ENCODE results near the gene GTF3C5. TPM values are rescaled to one million over a fixed set of nuclear protein-coding genes. Genes with fewer than 3 reads are reported as not detected.

Gene GTF3C5
- total RNA-seq, 1 experiment from 2014 or later: 79.6 TPM

- POLR2A ChIA-PET (ENCODE audit: unreplicated experiment): interaction anchor here (0.6 to 0.7 kb wide), 2 partner anchors 104 to 262 kb away, joined by 3 to 5 read pairs; no protein-coding TSS in a partner anchor
- no peaks in the 10 kb centered on the region for H3K27me3 ChIP-seq (ENCODE audit: insufficient read depth, low read depth)
- peak overlapping the region; percentile 36; the same call in 1 of the 2 replicates for H3K27ac ChIP-seq
- CTCF ChIA-PET: interaction anchor here (0.6 to 1.2 kb wide), 2 partner anchors 129 to 453 kb away, joined by 3 read pairs; no protein-coding TSS in a partner anchor
- TF ChIP-seq EZH2 (IDR thresholded peaks at IDR 0.05; ENCODE audit: low read depth): no peak
- TF ChIP-seq, protein P1, sequence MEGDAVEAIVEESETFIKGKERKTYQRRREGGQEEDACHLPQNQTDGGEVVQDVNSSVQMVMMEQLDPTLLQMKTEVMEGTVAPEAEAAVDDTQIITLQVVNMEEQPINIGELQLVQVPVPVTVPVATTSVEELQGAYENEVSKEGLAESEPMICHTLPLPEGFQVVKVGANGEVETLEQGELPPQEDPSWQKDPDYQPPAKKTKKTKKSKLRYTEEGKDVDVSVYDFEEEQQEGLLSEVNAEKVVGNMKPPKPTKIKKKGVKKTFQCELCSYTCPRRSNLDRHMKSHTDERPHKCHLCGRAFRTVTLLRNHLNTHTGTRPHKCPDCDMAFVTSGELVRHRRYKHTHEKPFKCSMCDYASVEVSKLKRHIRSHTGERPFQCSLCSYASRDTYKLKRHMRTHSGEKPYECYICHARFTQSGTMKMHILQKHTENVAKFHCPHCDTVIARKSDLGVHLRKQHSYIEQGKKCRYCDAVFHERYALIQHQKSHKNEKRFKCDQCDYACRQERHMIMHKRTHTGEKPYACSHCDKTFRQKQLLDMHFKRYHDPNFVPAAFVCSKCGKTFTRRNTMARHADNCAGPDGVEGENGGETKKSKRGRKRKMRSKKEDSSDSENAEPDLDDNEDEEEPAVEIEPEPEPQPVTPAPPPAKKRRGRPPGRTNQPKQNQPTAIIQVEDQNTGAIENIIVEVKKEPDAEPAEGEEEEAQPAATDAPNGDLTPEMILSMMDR (conservative IDR thresholded peaks at IDR 0.05): no peak
- H4K20me1 ChIP-seq (ENCODE audit: insufficient read depth): peaks cover 18% of the 10 kb centered on the region
- H3F3A ChIP-seq (ENCODE audit: insufficient read depth, low read depth): peaks cover 19% of the 10 kb centered on the region; the same call in 1 of the 2 replicates
- intact Hi-C loops (cut with micrococcal nuclease; ENCODE audit: unreplicated experiment): loop anchor here (5.0 kb wide), 2 partner anchors 71 to 306 kb away; partner anchors contain the start of gene SURF6
- peaks cover 65% of the 10 kb centered on the region for H3K79me2 ChIP-seq (ENCODE audit: low read depth)
- DNase-seq: peak in 1 of 2 experiments; percentile 5
- no peaks in the 10 kb centered on the region for H3K9me3 ChIP-seq (ENCODE audit: insufficient read depth, low read depth)
- peak overlapping the region; percentile 74 for H3K4me2 ChIP-seq
- H3K36me3 ChIP-seq (ENCODE audit: low read depth): 0 out of 2 replicates have a peak, but pooled peaks cover 12% of the 10 kb centered on the region
- H3K4me1 ChIP-seq (replicated peaks; ENCODE audit: insufficient read depth): peaks cover 25% of the 10 kb centered on the region
- H2AFZ ChIP-seq: peak overlapping the region; percentile 88; the same call in 1 of the 2 replicates
- no TSS peak for BruUV-seq (replicated peaks)
- no peaks in the 10 kb centered on the region for H3K9me2 ChIP-seq (ENCODE audit: insufficient read depth)
- peak overlapping the region; percentile 76 for H3K4me3 ChIP-seq
Measured at GRCh38 chr9:133031496-133031911, 707 bp downstream of the GTF3C5 start.

- intact Hi-C loops (cut with micrococcal nuclease; ENCODE audit: unreplicated experiment): loop anchor here (5.0 kb wide), 2 partner anchors 70 to 305 kb away; partner anchors contain the start of gene SURF6
- Histone ChIP-seq H3K9me3 (ENCODE audit: insufficient read depth, low read depth) (no peaks in the 10 kb centered on the region), H3K36me3 (ENCODE audit: low read depth) (0 out of 2 replicates have a peak, but pooled peaks cover 12% of the 10 kb centered on the region), H2AFZ (no peak overlapping the region), H3K4me1 (replicated peaks; ENCODE audit: insufficient read depth) (peaks cover 25% of the 10 kb centered on the region), H4K20me1 (ENCODE audit: insufficient read depth) (peaks cover 25% of the 10 kb centered on the region), H3K4me3 (peak overlapping the region; percentile 76; the same call in 1 of the 2 replicates), H3F3A (ENCODE audit: insufficient read depth, low read depth) (peaks cover 18% of the 10 kb centered on the region; the same call in 1 of the 2 replicates), H3K4me2 (peak overlapping the region; percentile 74), H3K79me2 (ENCODE audit: low read depth) (peaks cover 72% of the 10 kb centered on the region), H3K27me3 (ENCODE audit: insufficient read depth, low read depth) (no peaks in the 10 kb centered on the region), H3K27ac (no peak overlapping the region), H3K9me2 (ENCODE audit: insufficient read depth) (no peaks in the 10 kb centered on the region)
- no peak for DNase-seq
- no TSS peak for BruUV-seq (replicated peaks)
- TF ChIP-seq, protein P1 (conservative IDR thresholded peaks at IDR 0.05): no peak
- no peak for TF ChIP-seq EZH2 (IDR thresholded peaks at IDR 0.05; ENCODE audit: low read depth)
- CTCF ChIA-PET: no interaction called here
- POLR2A ChIA-PET (ENCODE audit: unreplicated experiment): no interaction called here
Measured at GRCh38 chr9:133032171-133032570, 1.4 kb downstream of the GTF3C5 start.

DNA sequence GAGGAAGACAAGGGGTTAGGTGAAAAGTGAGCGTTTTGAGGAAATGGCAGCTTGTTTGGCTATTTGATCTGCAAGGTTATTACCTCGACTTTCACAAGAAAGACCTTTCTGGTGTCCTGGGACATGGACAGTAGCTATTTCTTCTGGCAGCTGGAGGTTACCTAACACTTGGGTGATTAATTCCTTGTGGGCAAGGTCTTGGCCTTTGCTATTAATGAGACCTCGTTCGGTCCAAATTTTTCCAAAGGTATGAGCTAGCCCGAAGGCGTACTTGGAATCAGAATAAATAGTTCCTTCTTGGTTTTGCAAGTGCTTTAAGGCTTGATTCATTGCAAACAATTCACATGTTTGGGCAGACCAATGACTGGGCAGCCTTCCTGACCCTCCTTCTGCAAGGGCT lies 4.9 kb downstream of the GTF3C5 start:
- 0 out of 2 replicates have a peak, but pooled peaks cover 12% of the 10 kb centered on the region for H3K36me3 ChIP-seq (ENCODE audit: low read depth)
- intact Hi-C loops (cut with micrococcal nuclease; ENCODE audit: unreplicated experiment): no loop called here
- H4K20me1 ChIP-seq (ENCODE audit: insufficient read depth): peaks cover 44% of the 10 kb centered on the region
- H3K9me3 ChIP-seq (ENCODE audit: insufficient read depth, low read depth): no peaks in the 10 kb centered on the region
- TF ChIP-seq, protein P1 (conservative IDR thresholded peaks at IDR 0.05): no peak
- TF ChIP-seq EZH2 (IDR thresholded peaks at IDR 0.05; ENCODE audit: low read depth): no peak
- POLR2A ChIA-PET (ENCODE audit: unreplicated experiment): interaction anchor here (0.6 kb wide), 1 partner anchor 382 kb away, joined by 22 read pairs; no protein-coding TSS in a partner anchor
- BruUV-seq (replicated peaks): no TSS peak
- H3K27ac ChIP-seq: no peak overlapping the region
- peak in 1 of 2 experiments; percentile 54 for DNase-seq
- H3K79me2 ChIP-seq (ENCODE audit: low read depth): peaks cover 82% of the 10 kb centered on the region
- no peaks in the 10 kb centered on the region for H3K9me2 ChIP-seq (ENCODE audit: insufficient read depth)
- H3K27me3 ChIP-seq (ENCODE audit: insufficient read depth, low read depth): no peaks in the 10 kb centered on the region
- H3K4me2 ChIP-seq: no peak overlapping the region
- CTCF ChIA-PET: no interaction called here
- no peak overlapping the region for H2AFZ ChIP-seq
- H3K4me3 ChIP-seq: no peak overlapping the region
- H3K4me1 ChIP-seq (replicated peaks; ENCODE audit: insufficient read depth): peaks cover 14% of the 10 kb centered on the region
- peaks cover 5% of the 10 kb centered on the region; the same call in 1 of the 2 replicates for H3F3A ChIP-seq (ENCODE audit: insufficient read depth, low read depth)

Data from PC-9 (cell line).